Measurements from ENCODE around the gene KCNA1.

KCNA1 gene

DNA sequence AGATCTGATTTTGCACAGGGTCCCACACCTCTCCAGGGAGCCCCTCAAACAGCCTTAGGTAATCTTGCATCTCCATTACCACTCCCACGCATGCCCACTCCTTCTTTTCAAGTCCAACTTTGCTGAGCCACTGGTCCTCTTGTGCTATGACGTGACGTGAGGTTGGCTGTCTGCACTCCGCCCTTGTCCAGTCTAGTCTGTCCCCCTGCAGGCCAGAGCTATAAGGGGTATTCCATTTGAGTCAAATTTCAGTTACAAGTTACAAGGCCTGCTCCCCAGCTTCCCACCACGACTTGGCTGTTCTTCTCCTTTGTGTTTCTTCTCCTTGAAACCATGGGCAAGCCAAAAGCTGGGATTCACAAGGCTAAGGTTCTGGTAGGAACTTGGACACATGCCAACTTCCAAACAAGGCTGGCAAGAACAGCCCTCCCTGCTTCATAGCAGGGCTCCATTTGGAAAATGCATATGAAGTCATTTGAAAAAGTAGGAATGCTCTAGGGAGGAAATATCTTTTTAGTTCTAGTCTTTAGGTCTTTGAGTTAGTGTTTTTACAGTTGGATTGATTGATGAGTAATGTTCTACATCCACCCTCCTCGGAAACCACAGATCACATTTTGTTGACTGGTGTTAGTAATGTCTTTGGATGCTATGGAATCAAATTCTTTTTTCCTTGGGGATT lies 49.1 kb downstream of the KCNA1 start:
- no peak for TF ChIP-seq POLR2A (IDR thresholded peaks at IDR 0.05; ENCODE audit: extremely low read depth, insufficient read length)
- no peak for TF ChIP-seq MYC (IDR thresholded peaks at IDR 0.05; ENCODE audit: low read depth, low read length)
- no peak for TF ChIP-seq CTCF (IDR thresholded peaks at IDR 0.05; ENCODE audit: low read depth, low read length)
- TF ChIP-seq MAX (IDR thresholded peaks at IDR 0.05; ENCODE audit: low read depth, low read length): no peak
- DNase-seq (ENCODE audit: low read depth): no peak

GRCh38 chr12:4959381-4959780 lies 49.7 kb downstream of the KCNA1 start:
- no peak overlapping the region for H3K4me3 ChIP-seq (ENCODE audit: low read depth, low read length)
- TF ChIP-seq MAX (IDR thresholded peaks at IDR 0.05; ENCODE audit: low read depth, low read length) (no peak), CTCF (IDR thresholded peaks at IDR 0.05; ENCODE audit: low read depth, low read length) (no peak), POLR2A (IDR thresholded peaks at IDR 0.05; ENCODE audit: extremely low read depth, insufficient read length) (no peak), MYC (IDR thresholded peaks at IDR 0.05; ENCODE audit: low read depth, low read length) (no peak)
- DNase-seq (ENCODE audit: low read depth): no peak

More for the DNA sequence above, 49.1 kb downstream of the KCNA1 start:
- no peak overlapping the region for H3K4me3 ChIP-seq (ENCODE audit: low read depth, low read length)

DNA sequence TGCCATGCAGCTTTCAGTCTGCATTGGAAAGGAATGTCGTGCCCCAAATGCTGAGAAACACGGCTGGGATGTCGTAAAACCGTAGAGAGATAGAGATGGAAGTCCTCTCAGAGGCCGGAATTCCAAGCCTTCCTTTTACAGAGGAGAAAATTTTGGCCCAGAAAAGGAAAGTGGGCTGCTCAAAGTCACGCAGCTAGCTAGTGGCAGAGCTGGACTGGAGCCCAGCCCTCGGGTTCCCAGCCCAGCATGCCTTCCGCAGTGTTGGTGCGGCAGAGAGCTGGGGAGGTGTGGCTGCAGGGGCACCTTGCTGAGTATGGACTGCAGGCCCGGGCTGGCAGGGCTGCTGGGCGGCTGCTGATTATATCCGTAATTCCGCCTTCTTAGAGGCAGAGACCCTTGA lies 50.3 kb downstream of the KCNA1 start:
- no peak for DNase-seq (ENCODE audit: low read depth)
- H3K4me3 ChIP-seq (ENCODE audit: low read depth, low read length): no peak overlapping the region
- TF ChIP-seq MYC (IDR thresholded peaks at IDR 0.05; ENCODE audit: low read depth, low read length) (no peak), POLR2A (IDR thresholded peaks at IDR 0.05; ENCODE audit: extremely low read depth, insufficient read length) (no peak), CTCF (IDR thresholded peaks at IDR 0.05; ENCODE audit: low read depth, low read length) (no peak), MAX (IDR thresholded peaks at IDR 0.05; ENCODE audit: low read depth, low read length) (no peak)

GRCh38 chr12:4960547-4960946 lies 50.8 kb downstream of the KCNA1 start:
- H3K4me3 ChIP-seq (ENCODE audit: low read depth, low read length): no peak overlapping the region
- no peak for TF ChIP-seq POLR2A (IDR thresholded peaks at IDR 0.05; ENCODE audit: extremely low read depth, insufficient read length)
- TF ChIP-seq MYC (IDR thresholded peaks at IDR 0.05; ENCODE audit: low read depth, low read length): no peak
- TF ChIP-seq CTCF (IDR thresholded peaks at IDR 0.05; ENCODE audit: low read depth, low read length): no peak
- no peak for TF ChIP-seq MAX (IDR thresholded peaks at IDR 0.05; ENCODE audit: low read depth, low read length)
- no peak for DNase-seq (ENCODE audit: low read depth)

- no peak overlapping the region for H3K4me3 ChIP-seq (ENCODE audit: low read depth, low read length)
- no peak for DNase-seq (ENCODE audit: low read depth)
- TF ChIP-seq CTCF (IDR thresholded peaks at IDR 0.05; ENCODE audit: low read depth, low read length) (no peak), MYC (IDR thresholded peaks at IDR 0.05; ENCODE audit: low read depth, low read length) (no peak)
Measured at GRCh38 chr12:4961311-4961710, 51.6 kb downstream of the KCNA1 start.
